Gastrocnemius medialis (tissue), 4 donors: ENCODE results near the gene HNRNPC.
"Not testable (repeated sequence)": the region's sequence is repeated elsewhere in the genome, so short reads cannot be mapped to it uniquely, and the experiment has no call there.

Source experiments
- POLR2A ChIP-seq, 2 donors: fragments of 450-650 bp; IDR thresholded peaks; one replicate each; pipeline ENCODE4 v1.6.1; 2017; ENCODE audit warnings: antibody characterized with exemption in 2 of 2, mild to moderate bottlenecking in 2 of 2, moderate library complexity in 2 of 2
- TF ChIP-seq, protein P1 (sequence below), 5 experiments: fragments of 450-650 bp in 3 of 5; fragments of 200-600 bp in 2 of 5; sonication (generic) in 2 of 5; IDR thresholded peaks in 4 of 5; conservative IDR thresholded peaks in 1 of 5; 1 replicate in 4 of 5; 2 replicates in 1 of 5; pipeline ENCODE4 v1.5.1; 2016 to 2019; ENCODE audit warnings: antibody characterized with exemption in 5 of 5, mild to moderate bottlenecking in 3 of 5, moderate library complexity in 3 of 5

DNA sequence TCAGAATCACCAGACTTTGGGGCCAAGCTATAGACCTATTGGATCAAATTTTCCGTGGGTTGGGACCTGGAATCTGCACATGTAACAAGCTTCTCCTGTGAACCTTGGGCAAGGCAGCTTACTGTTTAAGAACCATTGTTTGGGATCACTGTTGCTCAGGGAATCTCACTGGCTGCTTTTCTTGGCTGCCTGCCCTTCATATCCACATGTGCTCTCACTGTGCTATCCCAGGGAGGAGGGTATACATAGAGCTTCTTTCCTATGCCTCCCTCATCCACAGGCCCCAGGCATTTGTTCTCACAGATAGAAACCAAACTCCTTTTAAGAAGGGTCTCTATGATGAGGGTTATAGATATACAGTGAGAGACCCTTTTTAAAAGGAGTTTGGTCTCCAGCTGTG, 103.6 kb downstream of the HNRNPC start:
- TF ChIP-seq, protein P1, sequence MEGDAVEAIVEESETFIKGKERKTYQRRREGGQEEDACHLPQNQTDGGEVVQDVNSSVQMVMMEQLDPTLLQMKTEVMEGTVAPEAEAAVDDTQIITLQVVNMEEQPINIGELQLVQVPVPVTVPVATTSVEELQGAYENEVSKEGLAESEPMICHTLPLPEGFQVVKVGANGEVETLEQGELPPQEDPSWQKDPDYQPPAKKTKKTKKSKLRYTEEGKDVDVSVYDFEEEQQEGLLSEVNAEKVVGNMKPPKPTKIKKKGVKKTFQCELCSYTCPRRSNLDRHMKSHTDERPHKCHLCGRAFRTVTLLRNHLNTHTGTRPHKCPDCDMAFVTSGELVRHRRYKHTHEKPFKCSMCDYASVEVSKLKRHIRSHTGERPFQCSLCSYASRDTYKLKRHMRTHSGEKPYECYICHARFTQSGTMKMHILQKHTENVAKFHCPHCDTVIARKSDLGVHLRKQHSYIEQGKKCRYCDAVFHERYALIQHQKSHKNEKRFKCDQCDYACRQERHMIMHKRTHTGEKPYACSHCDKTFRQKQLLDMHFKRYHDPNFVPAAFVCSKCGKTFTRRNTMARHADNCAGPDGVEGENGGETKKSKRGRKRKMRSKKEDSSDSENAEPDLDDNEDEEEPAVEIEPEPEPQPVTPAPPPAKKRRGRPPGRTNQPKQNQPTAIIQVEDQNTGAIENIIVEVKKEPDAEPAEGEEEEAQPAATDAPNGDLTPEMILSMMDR (IDR thresholded peaks at IDR 0.05 in 4 of 5, conservative IDR thresholded peaks at IDR 0.05 in 1 of 5) = not testable (repeated sequence)
- TF ChIP-seq POLR2A (IDR thresholded peaks at IDR 0.05) = not testable (repeated sequence)
